Fibroblast of villous mesenchyme (primary cell): ENCODE results near the gene FKBP10. TPM values are rescaled to one million over a fixed set of nuclear protein-coding genes. Genes with fewer than 3 reads are reported as not detected.
A peak's percentile ranks its signal among the peaks of the same experiment; 100 is the strongest.
"Not testable (repeated sequence)": the region's sequence is repeated elsewhere in the genome, so short reads cannot be mapped to it uniquely, and the experiment has no call there.

Experiments
- DNase-seq: peaks from one replicate; pipeline ENCODE4 v3.0.0-alpha.2; 2010; ENCODE audit warnings: low read depth
- H3K4me3 ChIP-seq: 2 replicates; pipeline ENCODE4 v1.5.1; 2011; ENCODE audit warnings: low read depth, mild to moderate bottlenecking, low read length
- total RNA-seq: library from RNA; depleted of rRNA; stranded (reverse); fragments of >200 nt; gene quantifications from 2 replicates; pipeline ENCODE4 v1.2.3, GENCODE V29; 2012
- TF ChIP-seq, protein P1 (sequence below): IDR thresholded peaks from 2 replicates; pipeline ENCODE4 v1.5.1; 2012; ENCODE audit warnings: low read depth, mild to moderate bottlenecking, low read length; ENCODE audit not compliant: insufficient read depth

The FKBP10 gene
- total RNA-seq, 1 donor, result 228 TPM

GRCh38 chr17:41835800-41836549 is 23.2 kb downstream of the FKBP10 start, which contains the start of gene NT5C3B:
Gene NT5C3B, minus strand, starts transcription at chr17:41836232. Its CDS starts 39 bp downstream, at chr17:41836193.
- TF ChIP-seq, protein P1, sequence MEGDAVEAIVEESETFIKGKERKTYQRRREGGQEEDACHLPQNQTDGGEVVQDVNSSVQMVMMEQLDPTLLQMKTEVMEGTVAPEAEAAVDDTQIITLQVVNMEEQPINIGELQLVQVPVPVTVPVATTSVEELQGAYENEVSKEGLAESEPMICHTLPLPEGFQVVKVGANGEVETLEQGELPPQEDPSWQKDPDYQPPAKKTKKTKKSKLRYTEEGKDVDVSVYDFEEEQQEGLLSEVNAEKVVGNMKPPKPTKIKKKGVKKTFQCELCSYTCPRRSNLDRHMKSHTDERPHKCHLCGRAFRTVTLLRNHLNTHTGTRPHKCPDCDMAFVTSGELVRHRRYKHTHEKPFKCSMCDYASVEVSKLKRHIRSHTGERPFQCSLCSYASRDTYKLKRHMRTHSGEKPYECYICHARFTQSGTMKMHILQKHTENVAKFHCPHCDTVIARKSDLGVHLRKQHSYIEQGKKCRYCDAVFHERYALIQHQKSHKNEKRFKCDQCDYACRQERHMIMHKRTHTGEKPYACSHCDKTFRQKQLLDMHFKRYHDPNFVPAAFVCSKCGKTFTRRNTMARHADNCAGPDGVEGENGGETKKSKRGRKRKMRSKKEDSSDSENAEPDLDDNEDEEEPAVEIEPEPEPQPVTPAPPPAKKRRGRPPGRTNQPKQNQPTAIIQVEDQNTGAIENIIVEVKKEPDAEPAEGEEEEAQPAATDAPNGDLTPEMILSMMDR, result no peak
- DNase-seq, result peak; percentile 21
- H3K4me3 ChIP-seq, result peak within 1 kb of the TSS; percentile 78

- TF ChIP-seq, protein P1, result no peak
- H3K4me3 ChIP-seq, result peak overlapping the region; percentile 78
- DNase-seq, result peak; percentile 5
These were observed 23.9 kb downstream of the FKBP10 start for GRCh38 chr17:41836550-41837196.

GRCh38 chr17:41837761-41838538 is 25.1 kb downstream of the FKBP10 start, which contains the start of gene KLHL10:
Gene KLHL10, plus strand, starts transcription at chr17:41837825. Its CDS starts 108 bp downstream, at chr17:41837933.
- no peak for DNase-seq
- TF ChIP-seq, protein P1, result no peak
- no peak within 1 kb of the TSS for H3K4me3 ChIP-seq

DNA sequence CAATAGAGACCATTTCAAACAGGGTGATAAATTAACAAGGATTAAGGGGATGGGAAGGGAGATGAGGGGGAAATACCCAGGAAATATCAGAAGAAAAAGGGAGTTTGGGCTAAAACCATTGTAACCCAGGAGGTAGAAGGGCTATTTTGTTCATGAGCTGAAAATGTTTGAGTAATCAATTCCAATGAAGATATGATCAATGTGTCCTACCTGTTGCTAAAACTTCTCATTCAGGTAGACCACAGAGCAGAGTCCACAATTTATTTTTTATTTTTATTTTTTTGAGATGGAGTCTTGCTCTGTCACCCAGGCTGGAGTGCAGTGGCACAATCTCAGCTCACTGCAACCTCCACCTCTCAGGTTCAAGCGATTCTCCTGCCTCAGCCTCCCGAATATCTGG is 26.6 kb downstream of the FKBP10 start:
- DNase-seq, H3K4me3 ChIP-seq: not testable (repeated sequence)

DNA sequence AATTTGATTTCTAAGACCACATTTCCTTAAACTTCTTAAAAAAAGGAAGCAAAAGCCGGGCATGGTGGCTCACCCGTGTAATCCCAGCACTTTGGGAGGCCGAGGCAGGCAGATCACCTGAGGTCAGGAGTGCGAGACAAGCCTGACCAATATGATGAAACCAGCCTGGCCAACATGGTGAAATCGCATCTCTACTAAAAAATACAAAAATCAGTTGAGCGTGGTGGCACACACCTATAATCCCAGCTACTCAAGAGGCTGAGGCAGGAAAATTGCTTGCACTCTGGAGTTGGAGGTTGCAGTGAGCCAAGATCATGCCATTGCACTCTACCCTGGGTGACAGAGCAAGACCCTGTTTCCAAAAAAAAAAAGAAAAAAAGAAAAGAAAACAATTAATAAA is 28.0 kb downstream of the FKBP10 start:
- not testable (repeated sequence) for DNase-seq, H3K4me3 ChIP-seq

GRCh38 chr17:41844971-41845370 is 32.2 kb downstream of the FKBP10 start:
- DNase-seq, result no peak
- TF ChIP-seq, protein P1, result no peak
- H3K4me3 ChIP-seq, result no peak overlapping the region

GRCh38 chr17:41848788-41849187 is 36.0 kb downstream of the FKBP10 start:
- no peak overlapping the region for H3K4me3 ChIP-seq
- DNase-seq, result peak; percentile 51
- TF ChIP-seq, protein P1, result no peak
